GM23248 (cell line): Measurements from ENCODE around the gene GFRA3. TPM values are rescaled to one million over a fixed set of nuclear protein-coding genes. Genes with fewer than 3 reads are reported as not detected.

ENCODE experiments used
- DNase-seq: peaks from one replicate; pipeline ENCODE4 v3.0.0-alpha.2; 2015
- H2AFZ ChIP-seq: fragments of 200-600 bp; sonication (generic); 2 replicates; pipeline ENCODE4 v1.6.1; 2016; ENCODE audit warnings: antibody characterized with exemption
- H3F3A ChIP-seq: fragments of 200-600 bp; sonication (generic); 2 replicates; pipeline ENCODE4 v1.6.1; 2016; ENCODE audit warnings: mild to moderate bottlenecking, antibody characterized with exemption, mixed run types; ENCODE audit not compliant: insufficient read depth
- H3K27ac ChIP-seq: fragments of 200-600 bp; sonication (generic); 2 replicates; pipeline ENCODE4 v1.5.1; 2016; ENCODE audit warnings: mild to moderate bottlenecking
- H3K27me3 ChIP-seq: fragments of 200-600 bp; sonication (generic); replicated peaks from 2 replicates; pipeline ENCODE4 v1.6.1; 2016; ENCODE audit warnings: mild to moderate bottlenecking; ENCODE audit not compliant: insufficient read depth
- H3K36me3 ChIP-seq: fragments of 200-600 bp; sonication (generic); 2 replicates; pipeline ENCODE4 v1.6.1; 2016; ENCODE audit warnings: low read depth, mild to moderate bottlenecking
- H3K4me1 ChIP-seq: fragments of 200-600 bp; sonication (generic); 2 replicates; pipeline ENCODE4 v1.6.1; 2016; ENCODE audit warnings: mild to moderate bottlenecking; ENCODE audit not compliant: insufficient read depth
- H3K4me2 ChIP-seq: fragments of 200-600 bp; sonication (generic); one replicate; pipeline ENCODE4 v1.6.1; 2016; ENCODE audit warnings: mild to moderate bottlenecking; ENCODE audit not compliant: unreplicated experiment
- H3K4me3 ChIP-seq: fragments of 200-600 bp; sonication (generic); 2 replicates; pipeline ENCODE4 v1.5.1; 2016; ENCODE audit warnings: mild to moderate bottlenecking
- H3K79me2 ChIP-seq: fragments of 200-600 bp; sonication (generic); 2 replicates; pipeline ENCODE4 v1.6.1; 2016; ENCODE audit warnings: mild to moderate bottlenecking; ENCODE audit not compliant: insufficient read depth
- H3K9ac ChIP-seq: fragments of 200-600 bp; sonication (generic); 2 replicates; pipeline ENCODE4 v1.6.1; 2016; ENCODE audit warnings: mild to moderate bottlenecking
- H3K9me2 ChIP-seq: fragments of 200-600 bp; sonication (generic); 2 replicates; pipeline ENCODE4 v1.6.1; 2016; ENCODE audit warnings: mixed run types, mild to moderate bottlenecking, moderate library complexity; ENCODE audit not compliant: insufficient read depth
- H3K9me3 ChIP-seq: fragments of 200-600 bp; sonication (generic); one replicate; pipeline ENCODE4 v1.6.1; 2017; ENCODE audit warnings: low read depth
- H4K20me1 ChIP-seq: fragments of 200-600 bp; sonication (generic); 2 replicates; pipeline ENCODE4 v1.6.0; 2016; ENCODE audit not compliant: insufficient read depth
- EZH2 ChIP-seq: fragments of 200-600 bp; sonication (generic); IDR thresholded peaks from 2 replicates; pipeline ENCODE4 v1.6.1; 2018; ENCODE audit warnings: antibody characterized with exemption, mild to moderate bottlenecking; ENCODE audit not compliant: insufficient read depth, poor library complexity, severe bottlenecking
- EZH2phosphoT487 ChIP-seq: fragments of 200-600 bp; sonication (generic); IDR thresholded peaks from 2 replicates; pipeline ENCODE4 v1.6.1; 2018; ENCODE audit warnings: antibody characterized with exemption, moderate library complexity, mild to moderate bottlenecking, low read depth; ENCODE audit not compliant: insufficient read depth
- WGBS, 2 experiments: methylation state at CpG; one replicate each; pipeline ENCODE4 v1.1.6; 2015 to 2017; ENCODE audit warnings: low lambda C conversion rate in 2 of 2, low coverage in 1 of 2; ENCODE audit errors: missing lambda C conversion rate in 2 of 2; 5-methylcytosine and 5-hydroxymethylcytosine counted together
- in situ Hi-C: fragments of 300-500 bp; cut with MboI; formaldehyde crosslinking; loops from 2 replicates; pipeline ENCODE4 v1.15.0; 2020
- polyA plus RNA-seq: library from polyadenylated mRNA; unstranded; fragments of >200 nt; fragmentation: Nextera tagmentation; extraction: Ambion mirVana; gene quantifications from 2 replicates; pipeline ENCODE4 v1.2.1, GENCODE V29; 2016
- total RNA-seq: library from RNA; depleted of rRNA; stranded (reverse); fragments of >200 nt; shearing (Covaris generic); gene quantifications from 2 replicates; pipeline ENCODE4 v1.2.3, GENCODE V29; 2014

The GFRA3 gene
- total and polyA plus RNA-seq, 2 experiments from 2014 or later, result not detected

DNA sequence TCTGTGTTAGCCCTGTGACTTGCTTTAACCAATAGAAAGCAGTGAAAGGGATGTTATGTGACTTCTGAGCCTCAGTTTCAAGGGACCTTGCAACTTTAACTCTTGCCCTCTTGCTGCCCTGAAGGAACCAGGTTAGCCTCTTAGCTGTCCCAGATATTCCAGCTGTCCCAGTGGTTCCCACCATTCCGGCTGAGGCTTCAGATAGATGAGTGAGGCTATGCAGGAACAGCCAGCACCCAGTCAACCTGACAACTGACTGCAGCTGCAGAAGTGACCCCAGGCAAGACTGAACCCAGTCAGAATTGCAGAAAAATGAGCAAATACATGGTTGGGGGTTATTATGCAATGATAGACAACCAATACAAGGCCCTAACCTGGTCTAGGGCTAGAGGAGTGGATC lies 50.9 kb downstream of the GFRA3 start:
- DNase-seq, result no peak
- Histone ChIP-seq H3K79me2 (no peaks in the 10 kb centered on the region), H3K27ac (no peak overlapping the region), H2AFZ (no peak overlapping the region), H3K4me3 (no peak overlapping the region), H3K4me2 (no peak overlapping the region), H3K9ac (no peak overlapping the region), H3K9me3 (no peaks in the 10 kb centered on the region), H3K27me3 (no peaks in the 10 kb centered on the region), H4K20me1 (no peaks in the 10 kb centered on the region), H3K36me3 (no peaks in the 10 kb centered on the region), H3K9me2 (no peaks in the 10 kb centered on the region), H3K4me1 (no peaks in the 10 kb centered on the region), H3F3A (no peaks in the 10 kb centered on the region)
- no peak for TF ChIP-seq EZH2phosphoT487
- TF ChIP-seq EZH2, result no peak
- 75 to 79% methylated on average over 1 of the region's 1 CpG for WGBS, 2 experiments
- in situ Hi-C loops, result no loop called here

DNA sequence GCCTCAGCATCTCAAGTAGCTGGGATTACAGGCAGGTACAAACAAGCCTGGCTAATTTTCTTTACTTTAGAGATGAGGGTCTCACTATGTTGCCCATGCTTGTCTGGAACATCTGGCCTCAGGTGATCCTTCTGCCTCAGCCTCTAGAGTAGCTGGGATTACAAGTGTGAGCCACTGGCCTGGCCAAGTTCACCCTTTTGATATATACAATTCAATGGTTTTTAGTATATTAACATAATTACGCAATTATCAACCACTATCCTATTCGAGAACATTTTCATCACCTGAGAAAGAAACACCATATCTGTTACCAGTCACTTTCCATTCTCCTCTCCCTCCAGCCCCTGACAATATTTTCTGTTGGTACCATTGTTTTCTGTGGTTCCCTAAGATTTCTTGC lies 57.6 kb downstream of the GFRA3 start:
- TF ChIP-seq EZH2 (no peak), EZH2phosphoT487 (no peak)
- Histone ChIP-seq H3K9ac (no peak overlapping the region), H3K9me2 (no peaks in the 10 kb centered on the region), H2AFZ (no peak overlapping the region), H3K9me3 (no peaks in the 10 kb centered on the region), H3K4me2 (no peak overlapping the region), H3K4me3 (no peak overlapping the region), H3K4me1 (peaks cover 5% of the 10 kb centered on the region; the same call in 1 of the 2 replicates), H4K20me1 (no peaks in the 10 kb centered on the region), H3F3A (no peaks in the 10 kb centered on the region), H3K27me3 (no peaks in the 10 kb centered on the region), H3K79me2 (peaks cover 12% of the 10 kb centered on the region), H3K27ac (no peak overlapping the region), H3K36me3 (no peaks in the 10 kb centered on the region)
- WGBS, 2 experiments, result 73 to 81% methylated on average over 2 of the region's 2 CpGs
- no peak for DNase-seq
- in situ Hi-C loops, result no loop called here

DNA sequence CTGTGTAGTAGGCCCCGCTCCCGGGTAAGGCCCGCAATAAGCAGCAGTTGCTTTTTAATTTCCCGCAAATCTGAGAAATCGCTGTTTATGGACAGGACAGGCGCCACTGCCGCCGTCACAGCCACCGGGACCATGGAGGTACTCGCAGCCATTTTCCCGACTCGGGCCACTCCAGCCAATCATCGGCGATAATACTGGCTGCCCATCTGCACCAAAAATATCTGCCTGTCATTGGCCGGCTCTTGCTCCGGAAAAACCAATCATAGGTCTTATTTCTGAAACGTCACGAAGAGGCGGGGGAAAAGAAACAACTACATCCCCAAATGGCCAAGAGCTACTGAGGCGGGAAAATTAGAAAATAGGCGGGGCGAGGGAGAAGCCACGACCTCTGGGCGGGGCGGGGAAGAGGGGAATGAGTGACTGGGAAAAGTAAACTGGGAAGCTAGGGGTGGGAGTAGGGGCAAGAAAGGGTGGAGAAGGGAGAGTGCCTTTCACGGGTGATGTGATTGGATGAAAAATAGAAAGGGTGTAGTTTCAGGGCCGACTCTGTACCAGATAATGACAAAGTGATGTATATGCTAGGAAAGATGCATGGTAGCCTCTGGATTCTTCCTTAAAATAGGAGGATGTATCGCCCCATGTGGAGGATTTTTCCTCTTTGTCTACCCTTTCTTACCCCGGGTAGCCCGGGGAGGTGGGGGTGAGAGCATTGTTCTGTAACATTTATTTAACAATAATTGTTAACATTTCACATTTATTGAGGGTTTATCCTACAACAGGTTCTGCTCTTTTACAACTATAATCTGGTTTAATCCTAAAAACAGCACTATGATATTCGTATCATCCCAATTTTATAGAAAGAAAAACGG lies 61.0 kb downstream of the GFRA3 start, which contains the start of gene CDC23:
Gene CDC23, minus strand, starts transcription at position 163 of the 869 bp plus-strand sequence. Its CDS starts 11 bp downstream, at position 152.
- H3K27ac ChIP-seq, result peak within 1 kb of the TSS; percentile 82
- 3% methylated on average over 32 of the region's 32 CpGs for WGBS, 2 experiments
- TF ChIP-seq EZH2, result no peak
- TF ChIP-seq EZH2phosphoT487, result no peak
- peak within 1 kb of the TSS; percentile 97 for H3K9ac ChIP-seq
- H3K4me1 ChIP-seq, result peaks cover 9% of the 10 kb centered on the region; the same call in 1 of the 2 replicates
- H3F3A ChIP-seq, result no peaks in the 10 kb centered on the region
- H3K4me3 ChIP-seq, result peak within 1 kb of the TSS; percentile 84
- peak; percentile 99 for DNase-seq
- H3K36me3 ChIP-seq, result no peaks in the 10 kb centered on the region
- in situ Hi-C loops, result no loop called here
- H2AFZ ChIP-seq, result peak within 1 kb of the TSS; percentile 93
- no peaks in the 10 kb centered on the region for H3K27me3 ChIP-seq
- H3K9me2 ChIP-seq, result no peaks in the 10 kb centered on the region
- H3K4me2 ChIP-seq, result peak within 1 kb of the TSS; percentile 97
- H3K79me2 ChIP-seq, result peaks cover 46% of the 10 kb centered on the region
- no peaks in the 10 kb centered on the region for H4K20me1 ChIP-seq
- H3K9me3 ChIP-seq, result no peaks in the 10 kb centered on the region

DNA sequence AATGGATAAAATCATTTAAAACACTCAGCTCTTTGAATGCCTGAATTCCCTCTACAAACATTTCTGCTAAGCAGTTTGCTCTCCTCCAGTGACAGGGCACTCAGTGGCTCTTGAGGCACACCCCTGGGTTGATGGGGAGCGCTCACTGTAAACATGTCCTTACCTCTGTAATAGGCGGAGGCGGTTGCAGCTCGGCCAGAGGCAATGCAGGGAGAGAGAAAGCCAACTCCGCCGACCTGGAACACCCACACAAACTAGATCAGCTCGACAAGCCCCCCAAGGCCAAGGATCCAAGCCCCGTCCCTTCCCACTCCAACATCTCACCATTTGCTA lies 61.6 kb downstream of the GFRA3 start:
- peak overlapping the region; percentile 97 for H3K9ac ChIP-seq
- in situ Hi-C loops, result no loop called here
- no peaks in the 10 kb centered on the region for H3K36me3 ChIP-seq
- peak; percentile 66 for DNase-seq
- no peak for TF ChIP-seq EZH2phosphoT487
- no peak for TF ChIP-seq EZH2
- H2AFZ ChIP-seq, result peak overlapping the region; percentile 93
- H3K4me1 ChIP-seq, result peaks cover 9% of the 10 kb centered on the region; the same call in 1 of the 2 replicates
- H3F3A ChIP-seq, result no peaks in the 10 kb centered on the region
- no peaks in the 10 kb centered on the region for H3K27me3 ChIP-seq
- peak overlapping the region; percentile 84 for H3K4me3 ChIP-seq
- peaks cover 52% of the 10 kb centered on the region for H3K79me2 ChIP-seq
- H3K4me2 ChIP-seq, result peak overlapping the region; percentile 97
- WGBS, 2 experiments, result 0 to 5% methylated on average over 8 of the region's 8 CpGs
- no peaks in the 10 kb centered on the region for H3K9me2 ChIP-seq
- H3K9me3 ChIP-seq, result no peaks in the 10 kb centered on the region
- H3K27ac ChIP-seq, result peak overlapping the region; percentile 82
- no peaks in the 10 kb centered on the region for H4K20me1 ChIP-seq
